Fibroblast of gingiva (primary cell): Measurements from ENCODE around the gene CEP70.
A peak's percentile ranks its signal among the peaks of the same experiment; 100 is the strongest.
"Not testable (repeated sequence)": the region's sequence is repeated elsewhere in the genome, so short reads cannot be mapped to it uniquely, and the experiment has no call there.

Source experiments
- DNase-seq: peaks from one replicate; pipeline ENCODE4 v3.0.0-alpha.2; 2011; ENCODE audit warnings: low read depth

CEP70 gene, protein sequence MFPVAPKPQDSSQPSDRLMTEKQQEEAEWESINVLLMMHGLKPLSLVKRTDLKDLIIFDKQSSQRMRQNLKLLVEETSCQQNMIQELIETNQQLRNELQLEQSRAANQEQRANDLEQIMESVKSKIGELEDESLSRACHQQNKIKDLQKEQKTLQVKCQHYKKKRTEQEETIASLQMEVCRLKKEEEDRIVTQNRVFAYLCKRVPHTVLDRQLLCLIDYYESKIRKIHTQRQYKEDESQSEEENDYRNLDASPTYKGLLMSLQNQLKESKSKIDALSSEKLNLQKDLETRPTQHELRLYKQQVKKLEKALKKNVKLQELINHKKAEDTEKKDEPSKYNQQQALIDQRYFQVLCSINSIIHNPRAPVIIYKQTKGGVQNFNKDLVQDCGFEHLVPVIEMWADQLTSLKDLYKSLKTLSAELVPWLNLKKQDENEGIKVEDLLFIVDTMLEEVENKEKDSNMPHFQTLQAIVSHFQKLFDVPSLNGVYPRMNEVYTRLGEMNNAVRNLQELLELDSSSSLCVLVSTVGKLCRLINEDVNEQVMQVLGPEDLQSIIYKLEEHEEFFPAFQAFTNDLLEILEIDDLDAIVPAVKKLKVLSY

DNA sequence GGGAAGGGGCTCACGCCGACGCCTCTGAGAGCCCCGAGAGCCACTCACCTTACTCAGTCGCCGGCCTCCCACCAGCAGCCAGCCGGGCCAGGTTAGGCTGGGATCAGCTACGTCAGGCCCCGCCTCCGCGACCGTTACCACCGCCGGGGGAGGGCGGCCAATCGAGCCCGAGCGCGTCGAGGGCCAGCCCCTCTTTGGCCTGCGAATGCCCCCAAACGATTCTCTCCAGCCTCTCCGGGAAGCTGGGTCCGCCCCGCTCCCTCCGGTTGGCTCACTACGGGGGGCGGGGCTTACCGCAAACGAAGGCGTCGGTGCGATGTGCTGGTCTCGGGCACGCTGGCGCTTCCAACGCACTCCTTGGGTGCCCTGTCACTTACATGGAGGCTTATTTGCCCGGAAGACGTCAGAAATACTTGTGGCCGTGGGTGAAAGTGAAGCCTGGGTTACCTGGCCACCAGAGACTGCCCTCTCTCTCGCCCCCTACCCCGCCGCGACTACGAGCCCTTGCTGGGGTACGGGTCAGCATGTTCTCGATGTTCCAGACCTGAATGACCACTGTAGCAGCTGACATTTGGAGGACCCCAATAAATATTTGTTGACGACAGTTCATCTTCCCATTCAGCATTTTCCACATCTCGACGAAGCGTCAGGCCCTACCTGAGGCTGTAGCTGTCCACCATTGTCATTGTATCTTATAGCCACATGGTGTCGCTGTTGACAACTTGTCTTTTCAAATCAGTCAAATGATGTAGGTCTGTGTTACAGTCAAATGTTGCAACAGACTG, at the start of gene CEP70:
Gene CEP70, minus strand, starts transcription at position 111 of the 785 bp plus-strand sequence. CDS start 21,333 bp downstream, outside the sequence.
- DNase-seq = peak; percentile 91

DNA sequence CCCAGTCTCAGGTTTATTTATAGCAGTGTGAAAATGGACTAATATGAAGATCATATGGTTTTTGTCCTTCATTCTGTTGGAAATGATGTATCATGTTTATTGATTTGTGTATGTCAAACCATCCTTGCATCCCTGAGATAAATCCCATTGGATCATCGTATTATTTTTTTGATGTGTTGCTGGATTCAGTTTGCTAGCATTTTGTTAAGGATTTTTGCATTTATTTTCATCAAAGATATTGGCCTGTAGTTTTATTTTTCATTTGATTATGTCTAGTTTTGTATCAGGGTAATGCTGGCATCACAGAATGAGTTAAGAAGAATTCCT, 48.8 kb upstream of the CEP70 start:
- no peak for DNase-seq

DNA sequence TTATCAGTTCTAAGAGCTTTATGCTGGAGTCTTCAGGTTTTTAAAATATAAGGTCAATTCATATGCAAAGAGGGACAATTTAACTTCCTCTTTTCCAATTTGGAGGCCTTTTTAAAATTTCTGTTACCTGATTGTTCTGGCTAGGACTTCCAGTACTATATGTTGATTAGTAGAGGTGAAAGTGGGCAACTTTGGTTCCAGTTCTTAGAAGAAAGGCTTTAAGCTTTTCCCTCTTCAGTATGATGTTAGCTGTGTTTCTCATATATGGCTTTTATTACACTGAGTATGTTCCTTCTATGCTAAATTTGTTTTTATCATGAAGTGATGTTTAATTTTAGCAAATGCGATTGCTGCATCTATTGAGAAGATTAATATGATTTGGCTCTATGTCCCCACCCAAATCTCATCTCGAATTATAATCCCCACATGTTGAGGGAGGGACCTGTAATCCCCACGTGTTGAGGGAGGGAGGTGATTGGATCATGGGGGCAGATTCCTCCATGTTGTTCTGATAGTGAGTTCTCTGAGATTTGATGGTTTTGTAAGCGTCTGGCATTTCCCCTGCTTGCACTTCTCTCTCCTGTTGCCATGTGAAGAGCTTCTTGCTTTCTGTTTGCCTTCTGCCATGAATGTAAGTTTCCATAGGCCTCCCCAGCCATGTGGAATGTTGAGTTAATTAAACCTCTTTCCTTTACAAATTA, 48.3 kb upstream of the CEP70 start:
- DNase-seq = no peak

DNA sequence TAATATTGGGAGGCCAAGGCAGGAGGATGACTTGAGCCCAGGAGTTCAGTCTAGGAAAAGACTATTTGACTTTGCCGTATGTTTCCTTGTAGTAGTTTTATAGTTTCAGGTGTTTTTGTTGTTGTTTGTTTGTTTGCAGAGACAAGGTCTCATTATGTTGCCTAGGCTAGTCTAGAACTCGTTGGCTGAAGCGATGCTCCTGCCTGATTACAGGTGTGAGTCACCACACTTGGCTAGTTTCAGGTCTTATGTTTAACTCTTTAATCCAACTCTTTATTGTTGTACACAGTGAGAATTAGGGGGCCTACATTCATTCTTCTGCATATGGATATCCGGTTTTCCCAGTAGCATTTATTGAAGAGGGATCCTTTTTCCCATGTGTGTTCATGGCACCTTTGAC, 46.5 kb upstream of the CEP70 start:
- no peak for DNase-seq

DNA sequence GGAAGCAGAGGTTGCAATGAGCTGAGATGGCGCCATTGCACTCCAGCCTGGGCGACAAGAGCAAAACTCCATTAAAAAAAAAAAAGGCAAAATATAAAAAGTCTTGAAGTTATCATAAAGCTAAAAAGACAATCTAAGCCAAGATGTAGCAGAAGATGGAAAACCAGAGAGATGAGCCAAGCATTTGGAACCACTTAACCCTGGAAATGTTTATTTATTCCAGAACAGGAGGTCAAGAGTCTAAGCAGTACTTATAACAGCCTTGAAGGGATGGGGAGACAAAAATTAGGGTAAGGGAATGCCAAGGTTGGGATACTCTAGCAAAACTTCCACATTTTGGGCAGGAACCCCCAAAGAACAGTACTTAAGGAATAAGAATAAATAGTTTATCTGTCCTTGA, 44.6 kb upstream of the CEP70 start:
- DNase-seq = peak; percentile 47

DNA sequence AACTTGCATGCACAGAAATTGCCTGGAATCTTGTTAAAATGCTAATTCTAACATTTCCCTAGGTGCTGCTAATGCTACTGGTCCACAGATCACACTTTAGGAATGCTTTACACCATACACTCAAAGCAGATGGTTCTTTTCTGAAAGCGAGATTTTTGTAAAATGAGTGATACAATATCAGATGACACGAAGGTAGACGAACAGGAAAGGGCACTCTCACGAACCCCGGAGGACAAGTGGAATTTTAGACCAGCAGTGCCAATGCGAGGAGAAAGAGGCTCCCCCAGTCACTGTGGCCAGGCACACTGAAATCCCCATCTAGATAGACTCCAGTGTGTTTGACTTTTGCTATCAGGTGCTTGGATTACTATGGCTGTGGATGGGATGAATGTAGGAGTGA, 35.5 kb upstream of the CEP70 start:
- no peak for DNase-seq

DNA sequence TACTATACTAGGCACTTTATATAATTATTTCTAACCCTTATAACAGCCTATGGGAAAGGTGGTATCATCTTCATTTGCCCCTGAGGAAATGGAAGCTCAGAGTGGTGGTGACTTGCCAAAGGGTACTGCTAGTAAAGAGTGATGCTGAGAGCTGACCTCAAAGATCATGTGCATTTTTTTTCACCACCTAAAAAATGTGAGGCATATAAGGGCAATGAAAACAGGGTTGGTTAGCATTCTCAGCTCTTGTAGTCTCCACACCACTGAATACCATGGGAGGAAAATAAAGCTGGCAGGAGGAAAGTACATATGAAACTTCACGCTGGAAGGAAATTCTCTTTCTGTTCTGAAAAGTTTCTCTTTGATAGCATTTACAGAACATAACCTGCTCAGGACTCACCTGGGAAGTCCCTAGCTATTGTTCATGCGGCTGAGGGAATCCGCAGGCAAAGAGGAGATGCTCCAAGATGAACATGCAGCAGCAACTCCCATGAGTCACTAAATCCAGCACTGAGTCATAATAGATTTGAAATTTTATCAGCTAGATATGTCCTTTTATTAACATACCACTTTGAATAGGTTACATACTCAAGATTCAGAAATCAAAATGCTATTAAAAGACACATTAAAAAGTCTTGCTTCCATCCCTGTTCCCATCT, 31.8 kb upstream of the CEP70 start:
- DNase-seq = no peak

DNA sequence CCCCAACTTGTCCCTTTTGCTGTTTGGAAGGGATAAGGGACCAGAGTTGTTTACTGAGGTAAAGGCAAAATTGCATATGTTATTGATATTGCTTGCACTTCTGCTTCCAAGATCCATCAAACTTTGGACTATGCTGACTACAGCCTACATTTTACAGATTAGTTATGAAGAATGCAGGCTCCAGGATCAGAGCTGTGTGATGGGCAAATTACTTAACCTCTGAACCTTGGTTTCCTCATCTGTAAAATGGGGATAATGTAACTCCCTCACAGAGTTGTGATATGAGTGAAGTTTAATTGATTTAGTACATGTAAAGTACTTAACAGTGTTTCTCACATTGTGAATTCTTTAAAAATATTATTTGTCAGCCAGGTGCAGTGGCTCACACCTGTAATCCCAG, 30.5 kb upstream of the CEP70 start:
- no peak for DNase-seq

DNA sequence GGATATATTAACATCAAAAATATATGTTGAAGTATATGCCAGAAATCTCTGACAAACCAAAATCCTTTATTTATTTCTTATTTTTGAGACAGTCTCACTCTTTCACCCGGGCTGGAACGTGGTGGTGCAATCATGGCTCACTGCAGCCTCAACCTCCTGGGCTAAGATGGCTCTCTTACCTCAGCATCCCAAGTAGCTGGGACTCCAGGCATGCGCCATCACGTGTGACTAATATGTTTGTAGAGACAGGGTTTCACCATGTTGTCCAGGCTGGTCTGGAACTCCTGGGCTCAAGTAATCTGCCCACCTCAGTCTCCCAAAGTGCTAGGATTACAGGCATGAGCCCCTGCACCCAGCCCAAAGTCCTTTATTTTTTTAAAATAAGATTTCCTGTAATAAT, 26.4 kb upstream of the CEP70 start:
- DNase-seq = no peak

DNA sequence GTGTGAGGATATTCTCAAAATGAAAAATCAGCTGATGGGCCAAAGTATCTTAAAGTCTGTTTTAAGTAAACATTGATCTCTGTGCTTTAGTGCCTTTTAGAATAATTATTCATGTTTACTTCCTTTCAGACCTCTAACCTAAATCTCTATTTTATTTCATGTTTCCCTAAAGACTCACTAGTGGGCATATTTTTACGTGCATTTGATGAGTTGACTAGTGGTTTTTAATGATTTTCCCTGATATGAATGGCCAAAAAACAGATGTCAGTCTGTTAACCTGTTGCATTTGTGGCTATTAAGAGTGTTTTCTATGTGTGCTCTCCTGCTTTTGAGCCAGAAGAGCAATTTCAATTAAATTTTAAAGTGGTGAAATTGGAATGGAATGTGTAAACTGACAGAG, 21.4 kb upstream of the CEP70 start:
- DNase-seq = no peak

DNA sequence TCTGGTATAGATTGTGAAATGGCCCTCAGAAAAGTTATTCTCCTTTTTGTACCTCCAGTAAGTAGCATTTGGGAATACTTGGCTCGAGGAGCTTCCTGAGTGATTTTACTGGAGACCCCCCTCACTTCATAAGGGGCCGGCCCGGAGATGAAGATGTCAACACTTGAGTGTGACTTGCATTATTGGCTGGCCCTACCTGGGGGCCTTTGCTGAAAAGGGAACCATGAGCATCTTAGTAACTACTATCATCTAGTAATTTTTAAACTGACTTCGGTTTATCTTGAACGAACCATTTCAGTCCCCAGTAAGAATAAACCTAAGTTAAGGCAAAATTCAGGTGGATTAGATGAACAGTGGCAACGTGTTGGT, 15.8 kb upstream of the CEP70 start:
- no peak for DNase-seq

DNA sequence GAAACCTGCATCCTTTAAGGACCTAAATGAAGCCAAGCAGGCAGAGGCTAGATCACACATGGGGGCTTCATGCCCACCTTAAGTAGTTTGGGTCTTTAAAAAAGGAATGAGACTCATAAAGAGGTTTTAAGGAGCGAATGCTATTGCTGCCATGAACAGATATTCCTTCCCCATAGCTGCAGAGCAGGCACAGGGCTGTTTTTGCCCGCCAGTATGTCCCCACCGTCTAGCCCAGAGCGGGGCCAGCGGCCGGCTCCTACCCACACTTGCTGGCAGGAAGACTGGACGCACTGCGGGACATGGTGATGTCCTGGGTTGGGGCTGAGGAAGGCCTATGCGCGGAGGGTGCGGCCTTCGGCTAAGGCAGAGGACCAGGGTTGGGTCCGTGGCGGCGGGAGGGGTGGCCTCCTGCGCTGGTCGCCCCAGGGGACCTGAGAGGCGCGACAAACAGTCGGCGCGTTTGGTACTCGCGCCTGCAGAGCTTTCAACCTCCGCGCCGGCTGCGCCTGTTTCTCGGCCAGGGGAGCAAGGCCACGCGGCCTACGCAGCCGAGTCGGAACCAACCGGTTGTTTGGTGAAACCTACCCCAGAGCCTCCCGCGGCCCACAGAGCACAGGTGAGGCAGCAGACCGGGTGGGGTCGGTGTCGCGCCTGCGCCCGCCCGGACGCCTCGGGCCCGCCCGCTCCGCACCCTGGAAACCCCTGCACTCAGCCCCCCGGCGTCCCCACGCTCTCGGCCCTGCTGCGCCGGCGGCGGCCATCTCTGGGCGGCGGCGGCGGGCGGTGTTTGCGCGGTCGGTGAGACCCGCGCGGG, 14.5 kb upstream of the CEP70 start, which contains the start of gene FAIM:
Gene FAIM, plus strand, starts transcription at position 450 of the 814 bp plus-strand sequence. CDS start 10,956 bp downstream, outside the sequence.
- DNase-seq = peak; percentile 76

DNA sequence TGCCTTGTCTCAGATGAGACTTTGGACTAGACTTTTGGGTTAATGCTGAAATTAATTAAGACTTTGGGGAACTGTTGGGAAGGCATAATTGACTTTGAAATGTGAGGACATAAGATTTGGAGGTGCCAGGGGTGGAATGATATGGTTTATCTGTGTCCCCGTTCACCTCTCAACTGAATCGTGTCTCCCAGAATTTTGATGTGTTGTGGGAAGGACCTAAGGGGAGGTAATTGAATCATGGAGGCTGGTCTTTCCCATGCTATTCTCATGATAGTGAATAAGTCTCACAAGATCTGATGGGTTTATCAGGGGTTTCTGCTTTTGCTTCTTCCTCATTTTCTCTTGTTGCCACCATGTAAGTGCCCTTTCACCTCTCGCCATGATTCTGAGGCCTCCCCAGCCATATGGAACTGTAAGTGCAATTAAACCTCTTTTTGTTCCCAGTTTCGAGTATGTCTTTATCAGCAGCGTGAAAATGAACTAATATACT, 10.1 kb upstream of the CEP70 start:
- DNase-seq = not testable (repeated sequence)

DNA sequence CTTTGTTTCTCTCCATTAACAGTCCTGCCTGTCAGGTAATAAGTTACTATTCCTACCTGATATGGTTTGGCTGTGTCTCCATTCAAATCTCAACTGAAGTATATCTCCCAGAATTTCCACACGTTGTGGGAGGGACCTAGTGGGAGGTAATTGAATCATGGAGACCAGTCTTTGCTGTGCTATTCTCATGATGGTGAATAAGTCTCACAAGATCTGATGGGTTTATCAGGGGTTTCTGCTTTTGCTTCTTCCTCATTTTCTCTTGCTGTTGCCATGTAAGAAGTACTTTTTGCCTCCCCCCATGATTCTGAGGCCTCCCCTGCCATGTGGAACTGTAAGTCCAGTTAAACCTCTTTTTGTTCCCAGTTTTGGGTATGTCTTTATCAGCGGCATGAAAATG, 7.6 kb upstream of the CEP70 start:
- not testable (repeated sequence) for DNase-seq

DNA sequence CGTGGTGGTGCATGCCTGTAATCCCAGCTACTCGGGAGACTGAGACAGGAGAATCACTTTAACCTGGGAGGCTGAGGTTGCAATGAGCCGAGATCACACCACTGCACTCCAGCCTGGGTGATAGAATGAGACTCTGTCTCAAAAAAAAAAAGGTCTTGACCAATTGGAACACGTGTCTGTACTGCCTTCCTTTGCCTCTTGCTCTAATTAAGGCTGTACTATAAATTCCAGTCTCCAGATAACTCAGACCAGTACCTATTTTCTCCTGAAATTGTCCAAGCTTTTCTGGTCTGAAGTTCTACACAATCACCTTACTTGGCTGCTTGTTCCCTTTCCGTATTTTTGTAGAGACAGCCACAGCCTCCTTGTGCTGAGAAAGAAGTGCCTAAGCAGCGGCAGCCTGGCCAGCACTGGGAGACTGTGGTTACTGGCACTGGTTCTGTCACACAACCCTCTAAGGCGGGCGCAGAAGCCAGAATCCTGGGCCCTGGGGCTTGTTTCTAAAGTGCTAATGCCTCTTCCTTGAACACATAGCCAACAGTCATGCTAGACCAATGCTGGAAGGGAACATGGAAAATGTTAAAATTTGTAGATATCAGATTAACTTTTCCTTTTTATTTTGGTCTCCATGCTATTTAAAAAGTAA, 6.2 kb upstream of the CEP70 start:
- peak; percentile 80 for DNase-seq

DNA sequence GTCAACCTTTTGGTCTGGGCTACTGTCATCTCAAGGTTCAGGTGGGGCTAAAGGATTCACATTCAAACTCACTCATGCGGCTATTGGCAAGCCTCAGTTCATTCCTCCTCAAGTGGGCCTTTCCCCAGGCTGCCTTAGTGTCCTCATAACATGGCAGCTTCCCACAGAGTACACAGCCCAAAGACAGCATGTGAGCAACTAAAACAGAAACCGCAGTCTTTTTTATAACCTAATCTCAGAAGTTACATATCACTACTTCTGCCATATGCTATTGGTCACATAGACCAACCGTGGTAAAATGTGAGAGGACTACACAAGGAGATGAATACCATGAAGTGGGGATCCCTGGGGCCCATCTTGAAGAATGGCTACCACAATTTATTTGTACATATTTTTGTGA, 4.5 kb upstream of the CEP70 start:
- DNase-seq = no peak

DNA sequence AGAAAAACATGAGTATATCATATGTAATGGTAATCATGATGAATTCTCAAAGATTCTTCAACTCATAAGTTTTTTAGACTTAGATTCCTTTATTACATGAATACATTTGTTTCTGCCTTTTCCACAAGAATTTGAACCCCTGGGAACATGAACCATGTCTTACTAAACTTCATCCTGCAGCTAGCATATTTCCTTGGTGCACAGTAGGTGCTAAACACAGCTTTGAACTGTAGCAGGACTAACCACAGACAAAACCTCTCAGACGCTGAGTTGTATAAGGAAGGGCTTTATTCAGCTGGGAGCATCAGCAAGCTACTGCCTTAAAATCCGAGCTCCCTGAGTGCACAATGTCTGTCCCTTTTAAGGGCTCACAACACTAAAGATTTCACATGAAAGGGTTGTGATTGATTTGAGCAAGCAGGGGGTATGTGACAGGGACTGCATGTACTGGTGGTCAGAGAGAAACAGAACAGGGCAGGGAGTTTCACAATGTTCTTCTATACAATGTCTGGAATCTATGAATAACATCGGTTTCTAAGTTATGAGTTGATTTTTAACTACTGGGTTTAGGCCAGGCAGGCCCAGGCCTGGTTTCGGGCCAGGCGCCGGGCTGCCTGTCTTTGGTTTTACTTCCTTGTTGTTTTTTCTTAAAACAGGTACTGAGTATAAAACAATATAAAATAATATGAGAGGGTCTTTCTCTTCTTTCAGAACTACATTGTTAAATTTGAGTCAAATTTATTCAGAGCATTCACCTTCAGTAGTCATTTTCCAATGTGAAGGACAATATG, 3.3 kb upstream of the CEP70 start:
- peak; percentile 25 for DNase-seq

DNA sequence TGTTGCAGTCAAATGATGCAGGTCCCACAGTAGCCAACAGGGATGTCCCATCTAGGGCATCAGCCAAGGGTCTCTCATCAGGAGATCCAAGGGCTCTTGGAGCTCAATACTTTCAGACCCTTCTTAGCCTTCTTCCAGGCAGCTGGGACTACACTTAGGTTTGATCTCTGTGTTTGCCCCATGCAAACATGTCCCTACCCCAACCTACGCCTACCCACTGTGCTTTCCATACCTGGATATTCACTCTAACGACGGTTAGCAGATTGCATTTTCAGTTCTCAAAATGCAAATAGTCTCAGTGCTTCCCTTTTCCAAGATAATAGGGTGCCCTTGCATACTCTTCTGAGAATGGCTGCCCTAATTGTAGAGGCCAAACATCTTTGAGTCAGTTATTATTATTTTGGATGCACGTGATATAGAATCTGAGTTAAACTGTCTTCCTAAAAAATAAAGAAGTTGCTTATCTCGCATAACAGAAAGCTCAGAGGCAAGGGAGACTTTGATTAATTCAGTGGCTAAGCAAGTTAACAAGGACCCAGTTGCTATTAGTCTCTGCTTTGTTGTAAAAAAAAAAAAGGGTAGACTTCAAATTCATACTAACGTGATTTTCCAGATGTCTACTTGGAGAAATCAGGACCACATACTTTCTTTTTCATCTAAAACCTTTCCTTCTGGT, 1.0 kb upstream of the CEP70 start:
- DNase-seq = no peak
